Vagina (tissue), 2 donors: ENCODE results near the gene ZBED5. TPM values are rescaled to one million over a fixed set of nuclear protein-coding genes. Genes with fewer than 3 reads are reported as not detected.

Experiments used
- DNase-seq, 2 donors: peaks; one replicate each; pipeline ENCODE4 v3.0.0-alpha.2; 2017; ENCODE audit errors: extremely low spot score in 2 of 2
- H3K27ac ChIP-seq: fragments of 200-600 bp; sonication (generic); one replicate; pipeline ENCODE4 v1.5.1; 2019
- H3K27me3 ChIP-seq: fragments of 200-600 bp; sonication (generic); one replicate; pipeline ENCODE4 v1.5.1; 2019
- H3K36me3 ChIP-seq, 2 donors: fragments of 200-600 bp; sonication (generic); one replicate each; pipeline ENCODE4 v1.5.1; 2017 to 2019
- H3K4me1 ChIP-seq: fragments of 200-600 bp; sonication (generic); one replicate; pipeline ENCODE4 v1.5.1; 2019
- H3K4me3 ChIP-seq, 2 donors: fragments of 200-600 bp; sonication (generic); 1 replicate in 1 of 2; 2 replicates in 1 of 2; pipeline ENCODE4 v1.5.1; 2016 to 2019
- H3K9me3 ChIP-seq: fragments of 200-600 bp; sonication (generic); one replicate; pipeline ENCODE4 v1.5.1; 2019
- POLR2A ChIP-seq, 2 donors: fragments of 450-650 bp; IDR thresholded peaks; one replicate each; pipeline ENCODE4 v1.6.1; 2017; ENCODE audit warnings: antibody characterized with exemption in 2 of 2, mild to moderate bottlenecking in 2 of 2, moderate library complexity in 2 of 2
- POLR2AphosphoS5 ChIP-seq, 2 donors: sonication (generic); formaldehyde crosslinking; IDR thresholded peaks; one replicate each; pipeline ENCODE4 v1.9.0; 2017; ENCODE audit warnings: antibody characterized with exemption in 2 of 2, mild to moderate bottlenecking in 2 of 2, low read depth in 1 of 2; ENCODE audit not compliant: insufficient read depth in 1 of 2
- intact Hi-C: fragments of 100-400 bp; cut with DNase I; formaldehyde crosslinking; loops from one replicate; pipeline ENCODE4 v1.15.1; 2023
- total RNA-seq: library from RNA; depleted of rRNA; stranded (reverse); fragments of >200 nt; gene quantifications from one replicate; pipeline ENCODE4 v1.2.3, GENCODE V29; 2016
- TF ChIP-seq, protein P1 (sequence below), 3 experiments: fragments of 450-650 bp in 2 of 3; fragments of 200-600 bp in 1 of 3; sonication (generic) in 1 of 3; IDR thresholded peaks; one replicate each; pipeline ENCODE4 v1.5.1; 2017 to 2019; ENCODE audit warnings: antibody characterized with exemption in 3 of 3, mild to moderate bottlenecking in 2 of 3, moderate library complexity in 2 of 3

The ZBED5 gene
- total RNA-seq, 1 donor from 2014 or later, result 40.8 TPM

DNA sequence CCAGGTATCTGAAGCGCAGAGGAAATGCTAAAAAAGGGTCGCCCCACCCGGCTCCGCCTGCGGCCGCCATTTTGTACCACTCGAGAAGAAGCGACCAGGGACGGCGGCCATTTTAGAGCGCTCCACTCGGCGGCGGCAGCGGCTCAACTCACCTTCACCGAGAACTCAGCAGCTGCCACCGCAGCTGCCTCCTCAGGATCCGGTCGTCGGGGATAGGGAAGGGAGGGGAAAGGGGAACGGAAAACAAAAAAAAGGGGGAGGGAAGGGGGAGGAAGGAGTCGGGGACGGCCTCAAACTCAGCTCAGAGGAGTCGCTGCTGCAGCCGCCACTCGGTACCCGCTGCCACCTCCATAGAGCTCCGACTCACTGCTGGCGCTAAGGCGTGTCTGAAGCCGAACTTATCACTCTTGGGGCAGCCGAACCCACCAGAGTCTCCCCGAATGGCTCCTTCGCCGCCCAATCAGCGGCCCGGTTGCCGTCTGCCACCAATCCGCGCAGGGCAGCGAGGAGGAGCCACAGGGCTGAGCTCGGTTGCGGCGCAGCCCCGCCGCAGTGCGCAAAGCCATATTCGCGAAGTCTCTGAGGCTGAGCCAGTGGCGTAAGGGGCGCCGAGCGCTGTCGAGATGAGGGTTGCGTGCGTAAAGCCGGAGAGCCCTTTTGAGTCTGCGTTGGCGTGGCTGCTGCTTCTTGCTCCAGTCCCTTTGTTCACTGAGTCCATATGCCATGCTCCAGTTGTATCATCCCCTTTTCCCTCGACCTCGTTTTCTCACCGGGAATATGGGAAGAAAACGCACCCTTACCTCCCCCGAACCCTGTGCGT, 49.1 kb downstream of the ZBED5 start, which contains the start of gene EIF4G2:
Gene EIF4G2 (minus strand): TSS at position 374 of the 820 bp plus-strand sequence.
- Histone ChIP-seq H3K9me3 (no peaks in the 10 kb centered on the region), H3K36me3 (peaks cover 0 to 33% of the 10 kb centered on the region in 2 donors), H3K27ac (peak within 1 kb of the TSS; percentile 99), H3K4me3 (peak within 1 kb of the TSS; percentile 50 to 93), H3K27me3 (no peaks in the 10 kb centered on the region), H3K4me1 (peaks cover 39% of the 10 kb centered on the region)
- peak; percentile 99 for DNase-seq
- TF ChIP-seq POLR2A (IDR thresholded peaks at IDR 0.05) (peak; percentile 79 to 98), POLR2AphosphoS5 (IDR thresholded peaks at IDR 0.05; ENCODE audit: insufficient read depth in 1 of 2, low read depth in 1 of 2) (peak; percentile 85 to 100)
- TF ChIP-seq, protein P1, sequence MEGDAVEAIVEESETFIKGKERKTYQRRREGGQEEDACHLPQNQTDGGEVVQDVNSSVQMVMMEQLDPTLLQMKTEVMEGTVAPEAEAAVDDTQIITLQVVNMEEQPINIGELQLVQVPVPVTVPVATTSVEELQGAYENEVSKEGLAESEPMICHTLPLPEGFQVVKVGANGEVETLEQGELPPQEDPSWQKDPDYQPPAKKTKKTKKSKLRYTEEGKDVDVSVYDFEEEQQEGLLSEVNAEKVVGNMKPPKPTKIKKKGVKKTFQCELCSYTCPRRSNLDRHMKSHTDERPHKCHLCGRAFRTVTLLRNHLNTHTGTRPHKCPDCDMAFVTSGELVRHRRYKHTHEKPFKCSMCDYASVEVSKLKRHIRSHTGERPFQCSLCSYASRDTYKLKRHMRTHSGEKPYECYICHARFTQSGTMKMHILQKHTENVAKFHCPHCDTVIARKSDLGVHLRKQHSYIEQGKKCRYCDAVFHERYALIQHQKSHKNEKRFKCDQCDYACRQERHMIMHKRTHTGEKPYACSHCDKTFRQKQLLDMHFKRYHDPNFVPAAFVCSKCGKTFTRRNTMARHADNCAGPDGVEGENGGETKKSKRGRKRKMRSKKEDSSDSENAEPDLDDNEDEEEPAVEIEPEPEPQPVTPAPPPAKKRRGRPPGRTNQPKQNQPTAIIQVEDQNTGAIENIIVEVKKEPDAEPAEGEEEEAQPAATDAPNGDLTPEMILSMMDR (IDR thresholded peaks at IDR 0.05), result no peak
- intact Hi-C loops, result loop anchor here (1.0 to 5.0 kb wide), 3 partner anchors 49 to 123 kb away; partner anchors contain the start of genes CTR9 and ZBED5

DNA sequence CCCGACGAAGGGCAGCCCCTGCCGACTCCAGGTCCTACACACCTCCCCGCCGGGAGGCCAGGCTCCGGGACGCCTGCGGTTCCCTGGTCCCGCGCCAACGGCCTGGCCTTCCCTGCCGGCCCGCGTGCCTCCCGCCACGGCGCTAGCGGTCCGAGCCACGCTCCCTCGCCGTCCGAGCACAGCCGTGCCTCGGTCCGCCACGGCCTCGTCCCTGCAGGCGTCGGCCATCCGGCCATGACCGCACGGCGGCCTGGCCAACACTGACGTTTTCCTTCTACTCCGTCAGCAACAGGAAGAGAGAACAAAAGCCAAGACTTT, 49.7 kb downstream of the ZBED5 start:
- H3K27ac ChIP-seq, result peak overlapping the region; percentile 99
- H3K36me3 ChIP-seq, result peaks cover 0 to 39% of the 10 kb centered on the region in 2 donors
- intact Hi-C loops, result loop anchor here (2.0 to 5.0 kb wide), 2 partner anchors 49 to 57 kb away; partner anchors contain the start of genes CTR9 and ZBED5
- peak overlapping the region; percentile 50 to 93 for H3K4me3 ChIP-seq
- H3K4me1 ChIP-seq, result peaks cover 39% of the 10 kb centered on the region
- H3K9me3 ChIP-seq, result no peaks in the 10 kb centered on the region
- TF ChIP-seq, protein P1 (IDR thresholded peaks at IDR 0.05), result no peak
- no peak for TF ChIP-seq POLR2AphosphoS5 (IDR thresholded peaks at IDR 0.05; ENCODE audit: insufficient read depth in 1 of 2, low read depth in 1 of 2)
- no peak for TF ChIP-seq POLR2A (IDR thresholded peaks at IDR 0.05)
- no peaks in the 10 kb centered on the region for H3K27me3 ChIP-seq
- no peak for DNase-seq

DNA sequence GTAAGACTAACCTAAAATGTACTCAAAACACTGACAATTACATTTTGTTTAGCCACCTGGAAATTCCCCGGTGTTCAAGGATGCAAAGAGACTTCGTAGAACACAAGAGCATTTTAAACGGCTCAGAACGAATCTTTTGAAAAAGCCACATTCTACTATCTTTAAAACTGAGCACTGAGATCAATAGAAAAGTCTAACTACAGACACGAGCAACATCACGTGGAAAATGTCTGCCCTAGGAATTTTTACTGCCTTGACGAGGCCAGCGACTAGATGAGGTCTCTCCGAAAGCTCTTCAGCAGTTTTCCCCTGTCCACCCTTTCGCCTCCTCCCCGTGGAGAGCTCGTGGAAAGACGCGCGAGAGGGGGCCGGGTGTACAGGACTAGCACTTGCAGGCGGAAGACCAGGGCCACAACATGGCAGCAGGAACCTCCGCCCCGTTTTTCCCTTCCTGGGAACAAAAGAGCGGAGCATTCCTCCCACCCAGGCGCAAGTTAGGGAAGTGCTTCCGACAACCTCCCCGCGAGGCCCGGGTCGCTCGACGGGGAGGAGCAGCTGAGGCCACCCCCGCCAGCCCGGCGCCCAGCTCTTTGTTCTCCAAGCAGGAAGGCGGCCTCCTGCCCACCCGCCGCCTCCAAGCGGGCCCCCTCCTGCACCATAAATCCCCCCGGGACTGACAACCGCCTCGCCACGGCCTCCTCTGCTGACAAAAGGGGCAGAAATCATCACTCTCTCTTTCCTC, 50.2 kb downstream of the ZBED5 start:
- TF ChIP-seq POLR2AphosphoS5 (IDR thresholded peaks at IDR 0.05; ENCODE audit: insufficient read depth in 1 of 2, low read depth in 1 of 2), result peak in 1 of 2 donors; percentile 32
- TF ChIP-seq POLR2A (IDR thresholded peaks at IDR 0.05), result no peak
- TF ChIP-seq, protein P1 (IDR thresholded peaks at IDR 0.05), result no peak
- Histone ChIP-seq H3K4me1 (peaks cover 42% of the 10 kb centered on the region), H3K27me3 (no peaks in the 10 kb centered on the region), H3K36me3 (peaks cover 4 to 44% of the 10 kb centered on the region in 2 donors), H3K27ac (peak overlapping the region; percentile 99), H3K4me3 (peak overlapping the region; percentile 50 to 93), H3K9me3 (no peaks in the 10 kb centered on the region)
- peak in 1 of 2 donors; percentile 90 for DNase-seq
- intact Hi-C loops, result loop anchor here (2.0 to 5.0 kb wide), 2 partner anchors 50 to 57 kb away; partner anchors contain the start of genes CTR9 and ZBED5

DNA sequence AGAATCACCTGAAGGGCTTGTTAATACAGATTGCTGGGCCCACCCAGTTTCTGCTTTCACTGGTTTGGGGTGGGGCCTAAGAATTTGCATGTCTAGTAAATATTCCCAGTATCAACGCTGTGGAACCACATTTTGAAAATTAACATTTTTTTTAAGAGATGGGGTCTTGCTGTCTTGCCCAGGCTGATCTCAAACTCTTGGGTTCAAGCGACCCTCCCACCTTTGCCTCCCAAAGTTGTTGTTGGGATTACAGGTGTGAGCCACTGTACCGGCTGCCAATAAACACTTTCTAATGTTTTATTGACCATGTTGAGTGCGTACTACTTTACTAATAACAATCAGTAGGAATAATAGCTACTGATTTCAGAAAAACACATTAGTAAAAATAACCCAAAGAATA, 51.6 kb downstream of the ZBED5 start:
- TF ChIP-seq, protein P1 (IDR thresholded peaks at IDR 0.05), result no peak
- TF ChIP-seq POLR2AphosphoS5 (IDR thresholded peaks at IDR 0.05; ENCODE audit: insufficient read depth in 1 of 2, low read depth in 1 of 2), result no peak
- no peak for TF ChIP-seq POLR2A (IDR thresholded peaks at IDR 0.05)
- peak overlapping the region in 1 of 2 donors; percentile 93 for H3K4me3 ChIP-seq
- peaks cover 50% of the 10 kb centered on the region for H3K4me1 ChIP-seq
- peak overlapping the region; percentile 99 for H3K27ac ChIP-seq
- peaks cover 6 to 59% of the 10 kb centered on the region in 2 donors for H3K36me3 ChIP-seq
- no peaks in the 10 kb centered on the region for H3K9me3 ChIP-seq
- intact Hi-C loops, result loop anchor here (5.0 kb wide), 1 partner anchor 51 kb away; the partner anchor contains the start of gene ZBED5
- no peak for DNase-seq
- no peaks in the 10 kb centered on the region for H3K27me3 ChIP-seq
